ENCODE measurements around the gene CDC14A.

CDC14A gene

GRCh38 chr1:100428160-100428559 is 75.9 kb downstream of the CDC14A start:
- no peak overlapping the region for H3K27ac ChIP-seq (replicated peaks)
- no peaks in the 10 kb centered on the region for H3K27me3 ChIP-seq (ENCODE audit: insufficient read depth, poor library complexity, severe bottlenecking)
- TF ChIP-seq SPI1 (IDR thresholded peaks at IDR 0.05; ENCODE audit: borderline replicate concordance, low read depth) = no peak
- TF ChIP-seq GABPA (IDR thresholded peaks at IDR 0.05; ENCODE audit: low read depth) = no peak
- no peak for TF ChIP-seq REST (IDR thresholded peaks at IDR 0.05; ENCODE audit: insufficient replicate concordance, low read depth)
- DNase-seq (ENCODE audit: low read depth in 1 of 2, low spot score in 1 of 2) = no peak
- H3K4me3 ChIP-seq (replicated peaks; ENCODE audit: insufficient read depth, low read length) = no peak overlapping the region

GRCh38 chr1:100430325-100430756 is 78.0 kb downstream of the CDC14A start:
- no peak for DNase-seq (ENCODE audit: low read depth in 1 of 2, low spot score in 1 of 2)
- no peak for TF ChIP-seq CTCF (IDR thresholded peaks at IDR 0.05; ENCODE audit: insufficient read depth, low read length)
- no peak for TF ChIP-seq POLR2AphosphoS5 (IDR thresholded peaks at IDR 0.05; ENCODE audit: low read depth)
- no peak for TF ChIP-seq SPI1 (IDR thresholded peaks at IDR 0.05; ENCODE audit: borderline replicate concordance, low read depth)
- no peak for TF ChIP-seq GABPA (IDR thresholded peaks at IDR 0.05; ENCODE audit: low read depth)
- TF ChIP-seq REST (IDR thresholded peaks at IDR 0.05; ENCODE audit: insufficient replicate concordance, low read depth) = no peak
- no peaks in the 10 kb centered on the region for H3K27me3 ChIP-seq (ENCODE audit: insufficient read depth, poor library complexity, severe bottlenecking)
- H3K4me3 ChIP-seq (replicated peaks; ENCODE audit: insufficient read depth, low read length) = no peak overlapping the region
- no peak overlapping the region for H3K27ac ChIP-seq (replicated peaks)

GRCh38 chr1:100431954-100432353 is 79.6 kb downstream of the CDC14A start:
- no peak for TF ChIP-seq REST (IDR thresholded peaks at IDR 0.05; ENCODE audit: insufficient replicate concordance, low read depth)
- no peak for TF ChIP-seq POLR2AphosphoS5 (IDR thresholded peaks at IDR 0.05; ENCODE audit: low read depth)
- no peak for TF ChIP-seq GABPA (IDR thresholded peaks at IDR 0.05; ENCODE audit: low read depth)
- TF ChIP-seq SPI1 (IDR thresholded peaks at IDR 0.05; ENCODE audit: borderline replicate concordance, low read depth) = no peak
- TF ChIP-seq CTCF (IDR thresholded peaks at IDR 0.05; ENCODE audit: insufficient read depth, low read length) = no peak
- no peak overlapping the region for H3K4me3 ChIP-seq (replicated peaks; ENCODE audit: insufficient read depth, low read length)
- H3K27ac ChIP-seq (replicated peaks) = no peak overlapping the region
- no peak for DNase-seq (ENCODE audit: low read depth in 1 of 2, low spot score in 1 of 2)
- H3K27me3 ChIP-seq (ENCODE audit: insufficient read depth, poor library complexity, severe bottlenecking) = no peaks in the 10 kb centered on the region
